Stimulated activated CD8-positive, alpha-beta memory T cell treated with anti-CD3 and anti-CD28 coated beads, Interleukin-15, amount 100 ng/mL, for 4 hours (primary cell): ENCODE measurements around the gene ZNF318.
"Not testable (repeated sequence)": the region's sequence is repeated elsewhere in the genome, so short reads cannot be mapped to it uniquely, and the experiment has no call there.

ENCODE experiments used
- DNase-seq, 2 donors: peaks; one replicate each; pipeline ENCODE4 v3.0.0-alpha.2; 2020; ENCODE audit warnings: low read depth in 2 of 2

ZNF318 gene

GRCh38 chr6:43339168-43339567, 30.3 kb downstream of the ZNF318 start:
- no peak for DNase-seq

GRCh38 chr6:43338243-43338642, 31.2 kb downstream of the ZNF318 start:
- DNase-seq, result no peak

GRCh38 chr6:43336382-43336781, 33.1 kb downstream of the ZNF318 start:
- DNase-seq, result no peak

GRCh38 chr6:43335469-43335868, 34.0 kb downstream of the ZNF318 start:
- no peak for DNase-seq

GRCh38 chr6:43334466-43335095, 34.9 kb downstream of the ZNF318 start:
- no peak for DNase-seq

- no peak for DNase-seq
Observed at GRCh38 chr6:43331891-43332290, 37.6 kb downstream of the ZNF318 start.

GRCh38 chr6:43331470-43331869, 38.0 kb downstream of the ZNF318 start:
- DNase-seq, result no peak

GRCh38 chr6:43328528-43328927, 40.9 kb downstream of the ZNF318 start:
- no peak for DNase-seq

GRCh38 chr6:43325876-43326275, 43.6 kb downstream of the ZNF318 start:
- DNase-seq, result no peak

- no peak for DNase-seq
Observed at GRCh38 chr6:43318011-43318410, 51.4 kb downstream of the ZNF318 start.

GRCh38 chr6:43313813-43314212, 55.6 kb downstream of the ZNF318 start:
- DNase-seq, result no peak

- DNase-seq, result no peak
Observed at GRCh38 chr6:43311666-43312065, 57.8 kb downstream of the ZNF318 start.

GRCh38 chr6:43310624-43311023, 58.8 kb downstream of the ZNF318 start:
- no peak for DNase-seq

GRCh38 chr6:43310134-43310533, 59.3 kb downstream of the ZNF318 start:
- no peak for DNase-seq

- no peak for DNase-seq
Observed at GRCh38 chr6:43308990-43309477, 60.4 kb downstream of the ZNF318 start.

GRCh38 chr6:43308101-43308989, 61.1 kb downstream of the ZNF318 start, which contains the start of gene CRIP3:
CRIP3 (minus strand) TSS chr6:43308826; CDS start chr6:43308792, 34 bp downstream.
- peak in 1 of 2 donors; percentile 21 for DNase-seq

GRCh38 chr6:43307451-43308100, 61.9 kb downstream of the ZNF318 start:
- no peak for DNase-seq

GRCh38 chr6:43306086-43306485, 63.4 kb downstream of the ZNF318 start:
- DNase-seq, result no peak

GRCh38 chr6:43304882-43305281, 64.6 kb downstream of the ZNF318 start:
- no peak for DNase-seq

- no peak for DNase-seq
Observed at GRCh38 chr6:43304361-43304760, 65.1 kb downstream of the ZNF318 start.

- no peak for DNase-seq
Observed at GRCh38 chr6:43303751-43304331, 65.6 kb downstream of the ZNF318 start.

- DNase-seq, result not testable (repeated sequence)
Observed at GRCh38 chr6:43303006-43303405, 66.4 kb downstream of the ZNF318 start.
